Body of pancreas (tissue), 4 donors: Measurements from ENCODE around the gene RAB9B. TPM values are rescaled to one million over a fixed set of nuclear protein-coding genes. Genes with fewer than 3 reads are reported as not detected.

Source experiments
- ATAC-seq: fragments of 150-250 bp; one replicate; pipeline ENCODE4 v1.9.1; 2016
- DNase-seq, 4 donors: peaks; one replicate each; pipeline ENCODE4 v3.0.0-alpha.2; 2019
- H3K27ac ChIP-seq, 4 donors: fragments of 200-600 bp; sonication (generic); 1 replicate in 3 of 4; 2 replicates in 1 of 4; pipeline versions ENCODE4 v1.5.1 to v1.6.1; 2016 to 2019; ENCODE audit warnings: mild to moderate bottlenecking in 1 of 4, mixed read lengths in 1 of 4, moderate library complexity in 1 of 4
- H3K27me3 ChIP-seq, 2 donors: fragments of 200-600 bp; sonication (generic); one replicate each; pipeline ENCODE4 v1.6.0; 2016; ENCODE audit warnings: mild to moderate bottlenecking in 1 of 2
- H3K36me3 ChIP-seq, 2 donors: fragments of 200-600 bp; sonication (generic); replicated peaks in 1 of 2; 2 replicates each; pipeline ENCODE4 v1.5.1; 2016; ENCODE audit warnings: low read depth in 2 of 2; ENCODE audit not compliant: insufficient read depth in 1 of 2
- H3K4me1 ChIP-seq: fragments of 200-600 bp; sonication (generic); one replicate; pipeline ENCODE4 v1.6.0; 2016
- H3K4me3 ChIP-seq, 2 donors: fragments of 200-600 bp; sonication (generic); 1 replicate in 1 of 2; 2 replicates in 1 of 2; pipeline ENCODE4 v1.5.1; 2016 to 2019
- H3K9me3 ChIP-seq, 3 donors: fragments of 200-600 bp; sonication (generic); 1 replicate in 2 of 3; 2 replicates in 1 of 3; pipeline ENCODE4 v1.5.1; 2016
- POLR2A ChIP-seq, 3 donors: fragments of 450-650 bp; IDR thresholded peaks; one replicate each; pipeline ENCODE4 v1.6.1; 2016; ENCODE audit warnings: antibody characterized with exemption in 3 of 3, mild to moderate bottlenecking in 2 of 3
- WGBS, 2 donors: methylation state at CpG; one replicate each; pipeline ENCODE4 v1.1.5; 2017; 5-methylcytosine and 5-hydroxymethylcytosine counted together
- intact Hi-C: fragments of 100-400 bp; cut with DNase I; formaldehyde crosslinking; loops from one replicate; pipeline ENCODE4 v1.15.1; 2023
- total RNA-seq, 2 donors: library from RNA; depleted of rRNA; stranded (reverse); fragments of >200 nt; gene quantifications; one replicate each; pipeline ENCODE4 v1.1.0, GENCODE V29; 2016
- TF ChIP-seq, protein P1 (sequence below), 7 experiments: fragments of 450-650 bp in 4 of 7; fragments of 200-600 bp in 3 of 7; sonication (generic) in 3 of 7; IDR thresholded peaks; one replicate each; pipeline ENCODE4 v1.5.1; 2016 to 2019; ENCODE audit warnings: antibody characterized with exemption in 7 of 7

The RAB9B gene
- total RNA-seq, 2 donors from 2014 or later: 0.66 to 0.78 TPM

GRCh38 chrX:103791826-103792485, 40.1 kb downstream of the RAB9B start:
- ATAC-seq (no peak), DNase-seq (no peak)
- H3K4me3 ChIP-seq: no peak overlapping the region
- WGBS, 2 donors: 63% methylated on average over 2 of the region's 2 CpGs
- no peaks in the 10 kb centered on the region for H3K4me1 ChIP-seq
- H3K27ac ChIP-seq: no peak overlapping the region
- intact Hi-C loops: no loop called here
- no peaks in the 10 kb centered on the region for H3K27me3 ChIP-seq
- TF ChIP-seq POLR2A (IDR thresholded peaks at IDR 0.05): no peak
- TF ChIP-seq, protein P1, sequence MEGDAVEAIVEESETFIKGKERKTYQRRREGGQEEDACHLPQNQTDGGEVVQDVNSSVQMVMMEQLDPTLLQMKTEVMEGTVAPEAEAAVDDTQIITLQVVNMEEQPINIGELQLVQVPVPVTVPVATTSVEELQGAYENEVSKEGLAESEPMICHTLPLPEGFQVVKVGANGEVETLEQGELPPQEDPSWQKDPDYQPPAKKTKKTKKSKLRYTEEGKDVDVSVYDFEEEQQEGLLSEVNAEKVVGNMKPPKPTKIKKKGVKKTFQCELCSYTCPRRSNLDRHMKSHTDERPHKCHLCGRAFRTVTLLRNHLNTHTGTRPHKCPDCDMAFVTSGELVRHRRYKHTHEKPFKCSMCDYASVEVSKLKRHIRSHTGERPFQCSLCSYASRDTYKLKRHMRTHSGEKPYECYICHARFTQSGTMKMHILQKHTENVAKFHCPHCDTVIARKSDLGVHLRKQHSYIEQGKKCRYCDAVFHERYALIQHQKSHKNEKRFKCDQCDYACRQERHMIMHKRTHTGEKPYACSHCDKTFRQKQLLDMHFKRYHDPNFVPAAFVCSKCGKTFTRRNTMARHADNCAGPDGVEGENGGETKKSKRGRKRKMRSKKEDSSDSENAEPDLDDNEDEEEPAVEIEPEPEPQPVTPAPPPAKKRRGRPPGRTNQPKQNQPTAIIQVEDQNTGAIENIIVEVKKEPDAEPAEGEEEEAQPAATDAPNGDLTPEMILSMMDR (IDR thresholded peaks at IDR 0.05): no peak
- no peaks in the 10 kb centered on the region for H3K9me3 ChIP-seq
- H3K36me3 ChIP-seq: no peaks in the 10 kb centered on the region

- no peak overlapping the region for H3K27ac ChIP-seq
- intact Hi-C loops: no loop called here
- no peaks in the 10 kb centered on the region for H3K27me3 ChIP-seq
- no peaks in the 10 kb centered on the region for H3K4me1 ChIP-seq
- TF ChIP-seq POLR2A (IDR thresholded peaks at IDR 0.05): no peak
- TF ChIP-seq, protein P1 (IDR thresholded peaks at IDR 0.05): no peak
- WGBS, 2 donors: 62 to 69% methylated on average over 2 to 4 of the region's 4 CpGs
- ATAC-seq (no peak), DNase-seq (no peak)
- no peaks in the 10 kb centered on the region for H3K9me3 ChIP-seq
- H3K4me3 ChIP-seq: no peak overlapping the region
- no peaks in the 10 kb centered on the region for H3K36me3 ChIP-seq
Measured at GRCh38 chrX:103791228-103791627, 40.8 kb downstream of the RAB9B start.

DNA sequence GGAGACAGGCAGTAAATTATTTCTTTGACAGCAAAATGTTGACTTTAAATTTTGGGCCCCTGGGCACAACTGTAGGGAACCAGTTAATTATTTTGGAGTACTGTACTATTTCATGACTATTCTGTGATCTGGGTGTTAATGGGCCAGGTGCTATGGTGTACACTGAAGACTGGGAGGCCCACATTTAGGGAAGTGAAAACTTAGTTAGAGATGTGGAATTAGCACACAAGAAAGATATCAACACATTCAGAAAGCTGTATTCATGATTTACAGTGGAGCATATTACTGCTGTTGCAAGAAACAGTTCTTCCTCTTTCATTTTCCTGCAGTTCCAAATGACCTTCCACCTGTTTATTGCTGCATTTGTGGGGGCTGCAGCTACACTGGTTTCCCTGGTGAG, 43.1 kb downstream of the RAB9B start:
- Histone ChIP-seq H3K27me3 (no peaks in the 10 kb centered on the region), H3K4me3 (no peak overlapping the region), H3K36me3 (no peaks in the 10 kb centered on the region), H3K9me3 (no peaks in the 10 kb centered on the region), H3K4me1 (no peaks in the 10 kb centered on the region), H3K27ac (no peak overlapping the region)
- intact Hi-C loops: no loop called here
- TF ChIP-seq, protein P1 (IDR thresholded peaks at IDR 0.05): no peak
- no peak for TF ChIP-seq POLR2A (IDR thresholded peaks at IDR 0.05)
- DNase-seq (no peak), ATAC-seq (no peak)

DNA sequence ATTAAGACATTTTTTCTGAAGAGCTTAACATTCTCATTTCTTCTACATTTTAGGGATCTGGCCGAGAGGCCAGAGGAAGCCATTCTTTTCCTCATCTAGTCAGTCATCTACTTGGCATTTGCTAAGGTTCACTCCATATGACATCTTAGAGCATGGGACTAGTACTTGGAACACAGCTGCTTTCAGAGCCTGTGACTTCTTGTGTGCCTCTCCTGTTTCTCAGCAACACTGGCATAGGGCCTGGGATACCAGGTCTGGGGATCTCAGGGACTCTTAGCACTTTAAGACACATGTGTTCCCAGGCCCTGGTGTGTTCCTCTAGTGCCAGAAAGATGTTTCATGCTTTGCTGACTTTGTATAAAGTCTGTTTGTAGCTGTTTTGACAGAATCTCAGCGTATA, 48.1 kb downstream of the RAB9B start:
- TF ChIP-seq POLR2A (IDR thresholded peaks at IDR 0.05): no peak
- TF ChIP-seq, protein P1 (IDR thresholded peaks at IDR 0.05): no peak
- Histone ChIP-seq H3K4me3 (no peak overlapping the region), H3K27ac (no peak overlapping the region), H3K9me3 (no peaks in the 10 kb centered on the region), H3K27me3 (no peaks in the 10 kb centered on the region), H3K36me3 (no peaks in the 10 kb centered on the region), H3K4me1 (no peaks in the 10 kb centered on the region)
- ATAC-seq (no peak), DNase-seq (no peak)
- 85 to 88% methylated on average over 2 of the region's 2 CpGs for WGBS, 2 donors
- intact Hi-C loops: no loop called here

GRCh38 chrX:103783196-103783595, 48.9 kb downstream of the RAB9B start:
- H3K9me3 ChIP-seq: no peaks in the 10 kb centered on the region
- ATAC-seq (no peak), DNase-seq (no peak)
- H3K4me3 ChIP-seq: no peak overlapping the region
- H3K36me3 ChIP-seq: no peaks in the 10 kb centered on the region
- TF ChIP-seq, protein P1 (IDR thresholded peaks at IDR 0.05): no peak
- TF ChIP-seq POLR2A (IDR thresholded peaks at IDR 0.05): no peak
- no peak overlapping the region for H3K27ac ChIP-seq
- H3K27me3 ChIP-seq: no peaks in the 10 kb centered on the region
- H3K4me1 ChIP-seq: no peaks in the 10 kb centered on the region
- intact Hi-C loops: no loop called here
- 56 to 69% methylated on average over 3 of the region's 3 CpGs for WGBS, 2 donors
